GM08714 (cell line): ENCODE measurements around the gene CCDC127.
A peak's percentile ranks its signal among the peaks of the same experiment; 100 is the strongest.
"Not testable (repeated sequence)": the region's sequence is repeated elsewhere in the genome, so short reads cannot be mapped to it uniquely, and the experiment has no call there.

Source experiments
- H3K4me3 ChIP-seq: fragments of 200-500 bp; sonication (Bioruptor generic); 2 replicates; pipeline ENCODE4 v1.5.1; 2014; ENCODE audit warnings: mild to moderate bottlenecking, low read length, inconsistent platforms
- ZNF274 ChIP-seq: IDR thresholded peaks from 2 replicates; pipeline ENCODE4 v1.6.1; 2012; ENCODE audit warnings: mild to moderate bottlenecking, low read depth, low read length

Gene CCDC127

GRCh38 chr5:235527-235926, 17.6 kb upstream of the CCDC127 start:
- not testable (repeated sequence) for H3K4me3 ChIP-seq

GRCh38 chr5:234450-234849, 16.5 kb upstream of the CCDC127 start:
- TF ChIP-seq ZNF274: no peak
- no peak overlapping the region for H3K4me3 ChIP-seq

GRCh38 chr5:233426-233825, 15.5 kb upstream of the CCDC127 start:
- not testable (repeated sequence) for H3K4me3 ChIP-seq

- TF ChIP-seq ZNF274: no peak
- H3K4me3 ChIP-seq: no peak overlapping the region
These were observed 13.7 kb upstream of the CCDC127 start for GRCh38 chr5:231661-232060.

GRCh38 chr5:230711-231110, 12.8 kb upstream of the CCDC127 start:
- no peak for TF ChIP-seq ZNF274
- H3K4me3 ChIP-seq: no peak overlapping the region

- no peak overlapping the region for H3K4me3 ChIP-seq
- no peak for TF ChIP-seq ZNF274
These were observed 10.9 kb upstream of the CCDC127 start for GRCh38 chr5:228886-229285.

GRCh38 chr5:227375-227774, 9.4 kb upstream of the CCDC127 start:
- not testable (repeated sequence) for H3K4me3 ChIP-seq

GRCh38 chr5:225334-225733, 7.4 kb upstream of the CCDC127 start:
- no peak for TF ChIP-seq ZNF274
- H3K4me3 ChIP-seq: no peak overlapping the region

- H3K4me3 ChIP-seq: no peak overlapping the region
- no peak for TF ChIP-seq ZNF274
These were observed 5.8 kb upstream of the CCDC127 start for GRCh38 chr5:223791-224190.

GRCh38 chr5:222951-223715, 5.2 kb upstream of the CCDC127 start:
- H3K4me3 ChIP-seq: not testable (repeated sequence)

- H3K4me3 ChIP-seq: peak overlapping the region; percentile 92
- no peak for TF ChIP-seq ZNF274
These were observed 2.0 kb upstream of the CCDC127 start for GRCh38 chr5:219991-220390.

- peak overlapping the region; percentile 92 for H3K4me3 ChIP-seq
- TF ChIP-seq ZNF274: no peak
These were observed 1.5 kb upstream of the CCDC127 start for GRCh38 chr5:219460-219863.

GRCh38 chr5:218457-219291, 721 bp upstream of the CCDC127 start:
- H3K4me3 ChIP-seq: peak overlapping the region; percentile 92
- TF ChIP-seq ZNF274: no peak

- H3K4me3 ChIP-seq: not testable (repeated sequence)
These were observed 1.9 kb downstream of the CCDC127 start for GRCh38 chr5:216076-216475.

GRCh38 chr5:215256-215655, 2.7 kb downstream of the CCDC127 start:
- not testable (repeated sequence) for H3K4me3 ChIP-seq
